Neuronal stem cell (in vitro differentiated cells): Measurements from ENCODE around the gene RCBTB1.
A peak's percentile ranks its signal among the peaks of the same experiment; 100 is the strongest.

ENCODE experiments used
- DNase-seq: peaks from one replicate; pipeline ENCODE4 v3.0.0-alpha.2; 2013; ENCODE audit warnings: low spot score
- H2AFZ ChIP-seq: one replicate; pipeline ENCODE4 v1.6.1; 2013; ENCODE audit warnings: mild to moderate bottlenecking, low read length, inconsistent platforms
- H2AK5ac ChIP-seq: 2 replicates; pipeline ENCODE4 v1.6.1; 2013; ENCODE audit warnings: low read depth, mild to moderate bottlenecking, inconsistent platforms, low read length, moderate library complexity, mixed read lengths
- H2BK120ac ChIP-seq: 2 replicates; pipeline ENCODE4 v1.6.1; 2013; ENCODE audit warnings: low read depth, mild to moderate bottlenecking, inconsistent platforms, low read length, moderate library complexity, mixed read lengths
- H2BK12ac ChIP-seq: one replicate; pipeline ENCODE4 v1.6.1; 2013; ENCODE audit warnings: low read length, inconsistent platforms
- H2BK15ac ChIP-seq: 2 replicates; pipeline ENCODE4 v1.6.1; 2013; ENCODE audit warnings: mild to moderate bottlenecking, low read length, inconsistent platforms, mixed read lengths
- H2BK5ac ChIP-seq: one replicate; pipeline ENCODE4 v1.6.1; 2013; ENCODE audit warnings: inconsistent platforms, mild to moderate bottlenecking, low read length, moderate library complexity
- H3K14ac ChIP-seq: one replicate; pipeline ENCODE4 v1.6.1; 2013; ENCODE audit warnings: low read length, inconsistent platforms
- H3K18ac ChIP-seq: 2 replicates; pipeline ENCODE4 v1.6.1; 2013; ENCODE audit warnings: low read length, inconsistent platforms
- H3K23ac ChIP-seq: 2 replicates; pipeline ENCODE4 v1.6.1; 2013; ENCODE audit warnings: low read depth, mild to moderate bottlenecking, mixed read lengths, low read length, inconsistent platforms; ENCODE audit not compliant: poor library complexity
- H3K27ac ChIP-seq: replicated peaks from 3 replicates; pipeline ENCODE4 v1.5.1; 2013; ENCODE audit warnings: low read length, inconsistent platforms
- H3K27me3 ChIP-seq, 3 experiments: 2 replicates each; pipeline ENCODE4 v1.6.1; 2013; ENCODE audit warnings: low read length in 3 of 3, mild to moderate bottlenecking in 2 of 3, inconsistent platforms in 1 of 3, low read depth in 1 of 3, mixed read lengths in 1 of 3, moderate library complexity in 1 of 3; ENCODE audit not compliant: control insufficient read depth in 3 of 3, insufficient read depth in 3 of 3
- H3K36me3 ChIP-seq, 2 donors: replicated peaks in 1 of 2; 2 replicates each; pipeline ENCODE4 v1.6.1; 2013; ENCODE audit warnings: low read length in 2 of 2; ENCODE audit not compliant: control insufficient read depth in 2 of 2, insufficient read depth in 2 of 2
- H3K4ac ChIP-seq: 2 replicates; pipeline ENCODE4 v1.6.1; 2013; ENCODE audit warnings: inconsistent platforms, mild to moderate bottlenecking, low read length, moderate library complexity
- H3K4me1 ChIP-seq, 2 donors: 1 replicate in 1 of 2; 2 replicates in 1 of 2; pipeline ENCODE4 v1.6.1; 2013; ENCODE audit warnings: low read length in 2 of 2, low read depth in 1 of 2; ENCODE audit not compliant: control insufficient read depth in 2 of 2, insufficient read depth in 1 of 2
- H3K4me2 ChIP-seq: one replicate; pipeline ENCODE4 v1.6.1; 2013; ENCODE audit warnings: mild to moderate bottlenecking, low read length, inconsistent platforms; ENCODE audit not compliant: insufficient read depth, poor library complexity, severe bottlenecking
- H3K4me3 ChIP-seq, 2 donors: 2 replicates each; pipeline ENCODE4 v1.5.1; 2013; ENCODE audit warnings: low read length in 2 of 2, mild to moderate bottlenecking in 2 of 2, inconsistent platforms in 1 of 2, moderate library complexity in 1 of 2
- H3K79me1 ChIP-seq: one replicate; pipeline ENCODE4 v1.6.1; 2013; ENCODE audit warnings: low read depth, mild to moderate bottlenecking, inconsistent platforms, low read length, moderate library complexity
- H3K9ac ChIP-seq: one replicate; pipeline ENCODE4 v1.6.1; 2013; ENCODE audit warnings: mild to moderate bottlenecking, low read depth, low read length, inconsistent platforms; ENCODE audit not compliant: poor library complexity
- H3K9me3 ChIP-seq, 2 donors: replicated peaks in 1 of 2; 2 replicates each; pipeline versions ENCODE3 to v1.6.1; 2013; ENCODE audit warnings: low read length in 2 of 2, mild to moderate bottlenecking in 2 of 2, inconsistent platforms in 1 of 2, low read depth in 1 of 2, mixed read lengths in 1 of 2, moderate library complexity in 1 of 2; ENCODE audit not compliant: control insufficient read depth in 2 of 2, insufficient read depth in 1 of 2
- H4K8ac ChIP-seq: one replicate; pipeline ENCODE4 v1.6.1; 2013; ENCODE audit warnings: low read depth, mild to moderate bottlenecking, inconsistent platforms, low read length, moderate library complexity
- H4K91ac ChIP-seq: one replicate; pipeline ENCODE4 v1.6.1; 2013; ENCODE audit warnings: low read length, low read depth, mild to moderate bottlenecking, inconsistent platforms; ENCODE audit not compliant: poor library complexity
- WGBS, 2 donors: extraction: QIAGEN DNeasy Blood & Tissue Kit; methylation state at CpG; one replicate each; pipeline ENCODE4 v1.1.7; 2013; ENCODE audit warnings: missing lambda C conversion rate in 2 of 2, mixed read lengths in 1 of 2; ENCODE audit not compliant: insufficient read length in 2 of 2, insufficient replicate concordance in 1 of 2; ENCODE audit errors: extremely low coverage in 2 of 2; 5-methylcytosine and 5-hydroxymethylcytosine counted together

Gene RCBTB1

DNA sequence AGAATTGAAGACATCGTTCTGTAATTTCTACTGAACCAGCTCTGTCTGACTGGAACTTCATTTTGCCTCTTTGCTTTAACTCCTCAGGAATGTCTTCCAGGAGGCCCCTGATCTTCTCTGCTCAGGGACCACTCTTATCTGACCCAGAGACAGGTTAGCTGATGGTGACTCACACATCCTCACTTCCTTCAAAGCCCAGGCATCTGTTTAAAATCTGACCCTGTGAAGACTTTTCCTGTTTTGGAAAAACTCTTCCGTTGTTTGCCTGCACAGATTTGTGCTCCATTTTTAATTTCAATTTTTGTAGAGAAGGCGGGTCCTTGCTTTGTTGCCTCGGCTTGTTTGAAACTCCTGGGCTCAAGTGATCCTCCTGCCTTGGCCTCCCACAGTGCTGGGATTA is 44.6 kb upstream of the RCBTB1 start:
- Histone ChIP-seq H4K91ac (no peak overlapping the region), H3K18ac (no peak overlapping the region), H3K23ac (no peak overlapping the region), H3K4ac (no peak overlapping the region), H3K9me3 (no peaks in the 10 kb centered on the region), H2BK15ac (no peak overlapping the region), H3K9ac (no peak overlapping the region), H3K27ac (no peak overlapping the region), H2AFZ (no peak overlapping the region), H2BK5ac (no peak overlapping the region), H3K4me3 (no peak overlapping the region), H3K36me3 (no peaks in the 10 kb centered on the region), H3K27me3 (peaks cover 0 to 1% (median 0%) of the 10 kb centered on the region in 3 experiments), H4K8ac (no peak overlapping the region), H3K79me1 (no peaks in the 10 kb centered on the region), H2BK120ac (no peak overlapping the region), H3K14ac (no peak overlapping the region), H3K4me1 (peaks cover 0 to 5% of the 10 kb centered on the region in 2 donors), H3K4me2 (no peak overlapping the region), H2AK5ac (no peak overlapping the region), H2BK12ac (no peak overlapping the region)
- WGBS, 2 donors: no CpG with 5 or more reads among the region's 4 CpGs
- no peak for DNase-seq

DNA sequence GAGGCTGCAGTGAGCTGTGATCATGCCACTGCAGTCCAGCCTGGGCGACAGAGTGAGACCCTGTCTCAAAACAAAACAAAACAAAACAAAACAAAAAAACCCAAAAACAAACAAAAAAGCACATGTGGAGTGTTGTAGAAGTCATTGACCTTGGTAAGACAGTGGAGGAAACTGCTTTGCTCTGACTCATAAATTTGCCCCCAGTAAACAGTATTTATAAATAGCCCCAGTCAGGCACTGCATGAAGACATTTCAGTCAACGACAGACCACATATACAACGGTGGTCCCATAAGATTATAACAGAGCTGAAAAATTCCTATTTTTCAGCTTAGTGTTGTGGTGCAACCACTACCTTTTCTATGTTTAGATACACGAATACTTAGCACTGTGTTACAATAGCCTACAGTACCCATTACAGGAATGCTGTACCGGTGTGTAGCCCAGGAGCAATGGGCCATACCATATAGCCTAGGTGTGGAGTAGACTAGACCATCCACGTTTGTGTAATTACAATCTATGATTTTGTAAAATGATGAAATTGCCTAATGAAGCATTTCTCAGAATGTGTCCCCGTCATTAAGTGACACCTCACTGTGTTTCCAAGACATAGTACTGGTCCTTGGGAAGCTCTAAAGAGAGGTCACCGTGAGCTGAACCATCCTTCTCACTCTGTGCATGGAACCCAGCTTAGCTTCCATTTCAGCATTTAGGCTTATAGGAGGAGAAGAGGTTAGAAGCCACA is 44.0 kb upstream of the RCBTB1 start:
- Histone ChIP-seq H3K14ac (no peak overlapping the region), H3K9ac (no peak overlapping the region), H3K23ac (no peak overlapping the region), H4K91ac (no peak overlapping the region), H3K4me2 (no peak overlapping the region), H3K4me1 (peaks cover 0 to 5% of the 10 kb centered on the region in 2 donors), H3K9me3 (no peaks in the 10 kb centered on the region), H2AK5ac (no peak overlapping the region), H3K27me3 (no peaks in the 10 kb centered on the region), H3K27ac (no peak overlapping the region), H2BK12ac (no peak overlapping the region), H4K8ac (no peak overlapping the region), H2BK120ac (no peak overlapping the region), H3K4ac (no peak overlapping the region), H3K79me1 (no peaks in the 10 kb centered on the region), H3K36me3 (no peaks in the 10 kb centered on the region), H2AFZ (no peak overlapping the region), H3K4me3 (no peak overlapping the region), H2BK5ac (no peak overlapping the region), H2BK15ac (no peak overlapping the region), H3K18ac (no peak overlapping the region)
- no CpG with 5 or more reads among the region's 8 CpGs for WGBS, 2 donors
- no peak for DNase-seq

DNA sequence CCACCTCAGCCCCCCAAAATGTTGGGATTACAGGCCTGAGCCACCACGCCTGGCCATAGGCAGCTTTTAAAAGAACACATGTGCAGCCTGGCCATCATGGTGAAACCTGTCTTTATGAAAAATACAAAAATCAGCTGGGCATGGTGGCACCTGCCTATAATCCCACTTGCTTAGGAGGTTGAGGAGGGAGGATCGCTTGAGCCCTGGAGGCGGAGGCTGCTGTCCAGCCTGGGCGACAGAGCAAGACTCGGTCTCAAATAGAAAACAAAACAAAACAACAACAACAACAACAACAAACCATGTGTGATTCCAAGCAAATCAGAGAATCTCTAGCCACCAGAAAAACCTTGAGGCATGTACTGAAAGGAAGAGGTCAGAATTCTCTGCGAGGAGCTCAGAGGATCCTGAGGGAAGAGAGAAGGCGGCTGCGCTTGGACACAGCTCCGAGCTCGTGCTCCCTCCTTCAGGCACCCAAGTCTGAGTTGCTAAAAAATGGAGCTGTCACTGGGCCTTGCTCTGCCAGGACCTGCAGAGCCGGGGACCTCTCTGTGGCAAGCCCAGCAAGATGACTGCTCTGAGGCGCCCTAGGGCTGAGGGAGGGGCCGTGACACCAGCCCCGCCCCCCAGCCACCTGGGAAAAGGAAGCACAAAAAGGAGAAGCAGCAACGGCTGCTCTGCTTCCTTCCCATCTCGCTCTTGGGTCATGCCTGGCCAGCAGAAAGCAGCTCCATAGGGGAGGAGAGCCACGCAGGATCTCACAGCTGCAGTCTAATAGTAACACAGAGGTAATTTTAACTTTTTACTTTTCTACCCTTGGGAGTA is 42.7 kb upstream of the RCBTB1 start, which contains the start of gene ARL11:
TSS of gene ARL11 (plus strand) at position 677 of the 822 bp plus-strand sequence. CDS start 1,941 bp downstream, outside the sequence.
- Histone ChIP-seq H3K79me1 (no peaks in the 10 kb centered on the region), H2BK12ac (no peak within 1 kb of the TSS), H3K4me2 (no peak within 1 kb of the TSS), H3K18ac (peak within 1 kb of the TSS; percentile 58), H4K91ac (no peak within 1 kb of the TSS), H3K14ac (no peak within 1 kb of the TSS), H3K23ac (no peak within 1 kb of the TSS), H2BK120ac (no peak within 1 kb of the TSS), H4K8ac (no peak within 1 kb of the TSS), H2AK5ac (no peak within 1 kb of the TSS), H3K4me3 (no peak within 1 kb of the TSS), H3K9me3 (no peaks in the 10 kb centered on the region), H2BK15ac (no peak within 1 kb of the TSS), H3K9ac (no peak within 1 kb of the TSS), H3K36me3 (no peaks in the 10 kb centered on the region), H3K27ac (no peak within 1 kb of the TSS), H3K27me3 (no peaks in the 10 kb centered on the region), H3K4me1 (peaks cover 0 to 5% of the 10 kb centered on the region in 2 donors), H2BK5ac (no peak within 1 kb of the TSS), H3K4ac (no peak within 1 kb of the TSS), H2AFZ (peak within 1 kb of the TSS; percentile 87)
- no CpG with 5 or more reads among the region's 17 CpGs for WGBS, 2 donors
- DNase-seq: no peak
